ENCODE data around the gene STX3. TPM values are rescaled to one million over a fixed set of nuclear protein-coding genes. Genes with fewer than 3 reads are reported as not detected.

STX3 gene
- total and polyA plus RNA-seq, 2 of the 13 experiments (the other 11 are each of a cell fraction or from before 2014, with no cell fraction given) = 16.5 to 24.0 TPM

- TF ChIP-seq PAXIP1 (CRISPR knock-in tag; conservative IDR thresholded peaks at IDR 0.05) (no peak), ZBTB7B (CRISPR knock-in tag; IDR thresholded peaks at IDR 0.05) (peak; percentile 65; the same call in 1 of the 2 replicates), LCORL (IDR thresholded peaks at IDR 0.05) (no peak), LCORL (CRISPR knock-in tag; IDR thresholded peaks at IDR 0.05) (0 out of 2 replicates have a peak, but pooled peaks have one; percentile 23), ZNF468 (CRISPR knock-in tag; IDR thresholded peaks at IDR 0.05) (no peak), CHCHD3 (CRISPR knock-in tag; IDR thresholded peaks at IDR 0.05) (no peak), TCF7L2 (IDR thresholded peaks at IDR 0.05; ENCODE audit: low read depth, low read length) (no peak), ATAD3A (CRISPR knock-in tag; IDR thresholded peaks at IDR 0.05) (no peak), RFX3 (CRISPR knock-in tag; IDR thresholded peaks at IDR 0.05) (no peak), ETS1 (CRISPR knock-in tag; IDR thresholded peaks at IDR 0.05) (no peak), SMAD1 (CRISPR knock-in tag; IDR thresholded peaks at IDR 0.05; ENCODE audit: borderline replicate concordance, low read depth) (no peak), RAD21 (CRISPR knock-in tag; IDR thresholded peaks at IDR 0.05) (peak; percentile 81), ZNF891 (CRISPR knock-in tag; IDR thresholded peaks at IDR 0.05) (no peak), PHF20 (CRISPR knock-in tag; IDR thresholded peaks at IDR 0.05) (no peak), TEAD2 (CRISPR knock-in tag; IDR thresholded peaks at IDR 0.05) (no peak), ZNF460 (CRISPR knock-in tag; IDR thresholded peaks at IDR 0.05; ENCODE audit: borderline replicate concordance) (no peak), ZNF160 (CRISPR knock-in tag; IDR thresholded peaks at IDR 0.05) (no peak), FOXK1 (CRISPR knock-in tag; IDR thresholded peaks at IDR 0.05; ENCODE audit: borderline replicate concordance, low read depth) (0 out of 2 replicates have a peak, but pooled peaks have one; percentile 21), TBP (CRISPR knock-in tag; IDR thresholded peaks at IDR 0.05) (no peak), ZNF124 (CRISPR knock-in tag; IDR thresholded peaks at IDR 0.05) (no peak), TBX3 (IDR thresholded peaks at IDR 0.05; ENCODE audit: borderline replicate concordance) (no peak), ZNF577 (CRISPR knock-in tag; IDR thresholded peaks at IDR 0.05; ENCODE audit: borderline replicate concordance, low read depth) (no peak), ZNF713 (CRISPR knock-in tag; IDR thresholded peaks at IDR 0.05) (no peak), MTERF4 (CRISPR knock-in tag; IDR thresholded peaks at IDR 0.05) (no peak), SRF (IDR thresholded peaks at IDR 0.05; ENCODE audit: low read depth, low read length) (no peak)
Observed at GRCh38 chr11:59753650-59754493, 1.3 kb upstream of the STX3 start (continued).
